Ascending aorta (tissue), 2 donors: ENCODE results near the gene XG. TPM values are rescaled to one million over a fixed set of nuclear protein-coding genes. Genes with fewer than 3 reads are reported as not detected.

ENCODE experiments used
- DNase-seq, 2 donors: peaks; one replicate each; pipeline ENCODE4 v3.0.0-alpha.2; 2019; ENCODE audit warnings: low spot score in 2 of 2
- H3K27ac ChIP-seq, 2 donors: fragments of 200-600 bp; sonication (generic); one replicate each; pipeline ENCODE4 v1.5.1; 2016 to 2017; ENCODE audit warnings: mild to moderate bottlenecking in 1 of 2
- H3K27me3 ChIP-seq: fragments of 200-600 bp; sonication (generic); one replicate; pipeline ENCODE4 v1.5.1; 2017
- H3K36me3 ChIP-seq, 2 donors: fragments of 200-600 bp; sonication (generic); one replicate each; pipeline ENCODE4 v1.5.1; 2016
- H3K4me1 ChIP-seq, 2 donors: fragments of 200-600 bp; sonication (generic); one replicate each; pipeline ENCODE4 v1.5.1; 2016 to 2017; ENCODE audit warnings: mild to moderate bottlenecking in 1 of 2
- H3K4me3 ChIP-seq, 2 donors: fragments of 200-600 bp; sonication (generic); one replicate each; pipeline ENCODE4 v1.5.1; 2016 to 2017; ENCODE audit warnings: mild to moderate bottlenecking in 1 of 2
- H3K9me3 ChIP-seq, 2 donors: fragments of 200-600 bp; sonication (generic); one replicate each; pipeline ENCODE4 v1.5.1; 2016
- intact Hi-C: fragments of 100-400 bp; cut with DNase I; formaldehyde crosslinking; loops from one replicate; pipeline ENCODE4 v1.15.1; 2023
- total RNA-seq: library from RNA; depleted of rRNA; stranded (reverse); fragments of >200 nt; gene quantifications from one replicate; pipeline ENCODE4 v1.1.0, GENCODE V29; 2016
- TF ChIP-seq, protein P1 (sequence below), 3 experiments: fragments of 200-600 bp in 2 of 3; fragments of 450-650 bp in 1 of 3; sonication (generic) in 2 of 3; IDR thresholded peaks; one replicate each; pipeline ENCODE4 v1.5.1; 2016 to 2019; ENCODE audit warnings: antibody characterized with exemption in 3 of 3, mild to moderate bottlenecking in 1 of 3, moderate library complexity in 1 of 3

XG gene
- total RNA-seq, 1 donor from 2014 or later: 1.3 TPM

DNA sequence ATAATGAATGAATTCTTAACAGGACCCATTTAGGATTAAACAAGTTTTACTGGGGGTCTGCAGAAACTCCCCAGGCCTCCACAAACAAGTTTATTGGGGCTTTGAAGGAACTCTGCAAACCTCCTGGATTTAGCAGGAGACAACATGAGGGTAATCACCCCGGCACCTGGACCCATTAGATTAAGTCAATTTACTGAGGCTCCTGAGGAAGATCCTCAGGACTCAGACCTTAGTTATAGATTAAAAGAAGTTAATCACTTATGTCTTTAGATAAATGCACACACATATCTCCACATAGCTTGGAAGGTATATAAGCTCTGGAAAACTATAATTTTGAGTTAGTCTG lies 29.4 kb downstream of the XG start:
- DNase-seq: no peak
- Histone ChIP-seq H3K27me3 (no peaks in the 10 kb centered on the region), H3K36me3 (no peaks in the 10 kb centered on the region), H3K4me3 (no peak overlapping the region), H3K27ac (no peak overlapping the region), H3K9me3 (no peaks in the 10 kb centered on the region), H3K4me1 (no peaks in the 10 kb centered on the region)
- TF ChIP-seq, protein P1, sequence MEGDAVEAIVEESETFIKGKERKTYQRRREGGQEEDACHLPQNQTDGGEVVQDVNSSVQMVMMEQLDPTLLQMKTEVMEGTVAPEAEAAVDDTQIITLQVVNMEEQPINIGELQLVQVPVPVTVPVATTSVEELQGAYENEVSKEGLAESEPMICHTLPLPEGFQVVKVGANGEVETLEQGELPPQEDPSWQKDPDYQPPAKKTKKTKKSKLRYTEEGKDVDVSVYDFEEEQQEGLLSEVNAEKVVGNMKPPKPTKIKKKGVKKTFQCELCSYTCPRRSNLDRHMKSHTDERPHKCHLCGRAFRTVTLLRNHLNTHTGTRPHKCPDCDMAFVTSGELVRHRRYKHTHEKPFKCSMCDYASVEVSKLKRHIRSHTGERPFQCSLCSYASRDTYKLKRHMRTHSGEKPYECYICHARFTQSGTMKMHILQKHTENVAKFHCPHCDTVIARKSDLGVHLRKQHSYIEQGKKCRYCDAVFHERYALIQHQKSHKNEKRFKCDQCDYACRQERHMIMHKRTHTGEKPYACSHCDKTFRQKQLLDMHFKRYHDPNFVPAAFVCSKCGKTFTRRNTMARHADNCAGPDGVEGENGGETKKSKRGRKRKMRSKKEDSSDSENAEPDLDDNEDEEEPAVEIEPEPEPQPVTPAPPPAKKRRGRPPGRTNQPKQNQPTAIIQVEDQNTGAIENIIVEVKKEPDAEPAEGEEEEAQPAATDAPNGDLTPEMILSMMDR (IDR thresholded peaks at IDR 0.05): no peak
- intact Hi-C loops: no loop called here

DNA sequence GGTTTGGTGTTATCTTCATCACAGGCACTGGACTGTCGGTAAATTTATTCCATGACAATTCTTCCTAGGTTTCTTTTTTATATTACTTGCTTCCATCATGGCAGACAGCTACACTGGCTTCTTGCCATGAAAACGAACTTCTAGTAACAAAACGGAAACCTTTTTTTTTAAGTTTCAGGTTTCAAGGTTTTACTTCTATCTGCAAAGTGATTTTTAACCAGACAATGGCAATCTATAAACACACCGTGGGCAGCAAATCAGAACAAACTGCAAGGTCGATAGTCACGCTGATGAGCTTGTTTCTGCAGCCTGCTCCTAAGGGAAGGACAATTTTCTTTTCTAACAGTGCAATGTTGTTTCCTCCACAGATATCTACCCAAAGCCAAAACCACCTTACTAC lies 29.9 kb downstream of the XG start:
- Histone ChIP-seq H3K4me1 (no peaks in the 10 kb centered on the region), H3K27me3 (no peaks in the 10 kb centered on the region), H3K9me3 (no peaks in the 10 kb centered on the region), H3K36me3 (no peaks in the 10 kb centered on the region), H3K27ac (no peak overlapping the region), H3K4me3 (no peak overlapping the region)
- intact Hi-C loops: no loop called here
- TF ChIP-seq, protein P1 (IDR thresholded peaks at IDR 0.05): no peak
- DNase-seq: no peak

DNA sequence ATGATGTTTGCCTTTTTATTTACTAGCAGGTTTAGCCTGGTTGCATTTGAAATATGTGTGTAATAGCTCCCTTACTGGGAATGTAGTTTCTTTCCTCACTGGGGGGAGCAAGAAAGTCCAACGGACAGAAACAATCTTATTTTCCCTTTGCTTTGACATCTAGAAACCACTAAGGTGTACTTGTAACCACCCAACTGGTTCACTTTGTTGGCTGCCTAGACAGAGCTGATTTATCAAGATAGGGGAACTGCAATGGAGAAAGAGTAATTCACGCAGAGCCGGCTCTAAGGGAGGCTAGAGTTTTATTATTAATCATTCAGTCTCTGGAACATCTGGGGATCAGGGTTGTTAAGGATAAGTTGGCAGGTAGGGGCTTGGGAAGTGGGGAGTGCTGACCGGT lies 30.3 kb downstream of the XG start:
- intact Hi-C loops: no loop called here
- H3K4me1 ChIP-seq: no peaks in the 10 kb centered on the region
- no peaks in the 10 kb centered on the region for H3K9me3 ChIP-seq
- no peak for DNase-seq
- no peak overlapping the region for H3K4me3 ChIP-seq
- no peaks in the 10 kb centered on the region for H3K27me3 ChIP-seq
- H3K27ac ChIP-seq: no peak overlapping the region
- TF ChIP-seq, protein P1 (IDR thresholded peaks at IDR 0.05): no peak
- H3K36me3 ChIP-seq: no peaks in the 10 kb centered on the region

DNA sequence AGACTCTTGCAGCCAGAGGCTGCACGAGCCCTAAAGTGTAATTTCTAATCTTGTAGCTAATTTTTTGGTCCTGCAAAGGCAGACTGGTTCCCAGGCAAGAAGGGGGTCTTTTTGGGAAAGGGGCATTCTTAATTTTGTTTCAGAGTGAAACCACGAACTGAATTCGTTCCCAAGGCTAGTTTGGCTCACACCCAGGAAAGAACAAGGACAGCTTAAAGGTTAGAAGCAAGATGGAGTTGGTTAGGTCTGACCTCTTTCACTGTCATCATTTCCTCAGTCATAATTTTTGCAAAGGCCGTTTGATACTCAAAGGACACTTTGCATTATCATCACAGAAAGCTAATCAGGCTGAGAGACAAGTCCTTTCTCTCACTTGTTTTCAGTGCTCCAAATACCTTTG lies 30.9 kb downstream of the XG start:
- Histone ChIP-seq H3K4me3 (no peak overlapping the region), H3K36me3 (no peaks in the 10 kb centered on the region), H3K27ac (no peak overlapping the region), H3K27me3 (no peaks in the 10 kb centered on the region), H3K9me3 (no peaks in the 10 kb centered on the region), H3K4me1 (no peaks in the 10 kb centered on the region)
- intact Hi-C loops: no loop called here
- DNase-seq: no peak
- TF ChIP-seq, protein P1 (IDR thresholded peaks at IDR 0.05): no peak

DNA sequence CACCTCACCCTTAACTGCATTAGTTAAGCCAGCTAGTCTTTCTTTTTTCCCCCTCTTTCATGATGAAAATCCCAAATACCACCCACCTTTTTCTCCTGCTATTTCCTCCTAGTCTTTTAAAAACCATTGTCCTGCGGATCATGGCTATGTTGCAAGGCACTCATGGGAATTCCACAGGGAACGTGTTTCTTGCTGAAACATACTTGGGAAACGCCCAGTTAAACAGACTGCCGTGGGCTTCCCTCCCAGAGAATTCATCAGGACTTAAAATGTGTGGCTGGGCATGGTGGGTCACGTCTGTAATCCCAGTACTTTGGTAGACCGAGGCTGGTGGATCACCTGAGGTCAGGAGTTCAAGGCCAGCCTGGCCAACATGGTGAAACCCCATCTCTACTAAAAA lies 32.2 kb downstream of the XG start:
- no peaks in the 10 kb centered on the region for H3K4me1 ChIP-seq
- intact Hi-C loops: no loop called here
- no peaks in the 10 kb centered on the region for H3K36me3 ChIP-seq
- H3K9me3 ChIP-seq: no peaks in the 10 kb centered on the region
- no peaks in the 10 kb centered on the region for H3K27me3 ChIP-seq
- H3K4me3 ChIP-seq: no peak overlapping the region
- TF ChIP-seq, protein P1 (IDR thresholded peaks at IDR 0.05): no peak
- DNase-seq: no peak
- no peak overlapping the region for H3K27ac ChIP-seq

DNA sequence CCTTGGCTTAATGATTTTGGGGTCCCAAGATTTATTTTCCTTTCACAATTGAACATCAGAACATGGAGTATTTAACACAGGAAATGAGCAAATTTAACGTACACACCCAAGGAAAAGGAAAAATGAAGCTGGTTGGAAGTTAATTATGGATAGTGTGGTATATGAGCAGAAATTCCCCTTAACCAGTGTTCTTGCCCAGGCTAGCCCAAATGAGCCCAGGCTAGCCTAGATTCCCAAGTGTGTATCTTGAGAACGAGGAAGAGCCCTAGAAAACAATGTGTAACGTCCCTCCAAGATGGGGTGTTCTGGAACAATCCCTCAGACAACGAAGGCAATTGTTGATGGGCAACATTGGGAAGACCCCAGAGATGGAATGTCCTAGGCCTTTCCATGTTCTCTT lies 33.7 kb downstream of the XG start:
- Histone ChIP-seq H3K27ac (no peak overlapping the region), H3K9me3 (no peaks in the 10 kb centered on the region), H3K4me1 (no peaks in the 10 kb centered on the region), H3K4me3 (no peak overlapping the region), H3K27me3 (no peaks in the 10 kb centered on the region), H3K36me3 (no peaks in the 10 kb centered on the region)
- TF ChIP-seq, protein P1 (IDR thresholded peaks at IDR 0.05): no peak
- DNase-seq: no peak
- intact Hi-C loops: no loop called here
